Measurements from ENCODE around the gene GFPT1. TPM values are rescaled to one million over a fixed set of nuclear protein-coding genes. Genes with fewer than 3 reads are reported as not detected.
"Not testable (repeated sequence)": the region's sequence is repeated elsewhere in the genome, so short reads cannot be mapped to it uniquely, and the experiment has no call there.

The GFPT1 gene
- total and polyA plus RNA-seq, 9 donors = 6.9 to 39.5 (median 28.7) TPM

DNA sequence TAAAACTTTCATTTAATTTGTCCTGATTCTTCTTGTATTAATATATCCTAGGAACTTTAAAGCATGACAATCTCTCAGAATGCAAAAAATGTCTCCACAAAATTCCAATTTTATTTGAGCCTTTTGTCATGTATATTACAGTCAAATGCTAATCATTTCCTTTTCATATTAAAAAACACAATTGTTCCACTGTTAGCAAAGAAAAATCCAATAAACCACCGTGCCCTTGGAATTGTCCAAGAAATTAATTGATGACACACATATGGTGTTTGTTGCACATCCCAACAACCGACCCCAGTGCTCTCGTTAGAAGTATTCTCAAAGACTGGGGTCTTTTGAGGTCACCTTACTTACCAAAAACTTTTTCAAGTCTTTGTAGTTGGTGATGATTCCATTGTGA lies 28.1 kb downstream of the GFPT1 start:
- no peaks in the 10 kb centered on the region for H3K36me3 ChIP-seq
- H3K4me1 ChIP-seq (ENCODE audit: insufficient read depth) = no peaks in the 10 kb centered on the region
- no peak overlapping the region for H3K27ac ChIP-seq
- no peaks in the 10 kb centered on the region for H3K9me3 ChIP-seq
- no peaks in the 10 kb centered on the region for H3K27me3 ChIP-seq
- WGBS, 3 donors = 6 to 27% (median 21%) methylated on average over 3 of the region's 3 CpGs
- intact Hi-C loops (cut with DNase I) = no loop called here
- no peak overlapping the region for H3K4me3 ChIP-seq
- TF ChIP-seq EP300 (IDR thresholded peaks at IDR 0.05) (no peak), POLR2A (IDR thresholded peaks at IDR 0.05) (no peak)
- TF ChIP-seq, protein P1, sequence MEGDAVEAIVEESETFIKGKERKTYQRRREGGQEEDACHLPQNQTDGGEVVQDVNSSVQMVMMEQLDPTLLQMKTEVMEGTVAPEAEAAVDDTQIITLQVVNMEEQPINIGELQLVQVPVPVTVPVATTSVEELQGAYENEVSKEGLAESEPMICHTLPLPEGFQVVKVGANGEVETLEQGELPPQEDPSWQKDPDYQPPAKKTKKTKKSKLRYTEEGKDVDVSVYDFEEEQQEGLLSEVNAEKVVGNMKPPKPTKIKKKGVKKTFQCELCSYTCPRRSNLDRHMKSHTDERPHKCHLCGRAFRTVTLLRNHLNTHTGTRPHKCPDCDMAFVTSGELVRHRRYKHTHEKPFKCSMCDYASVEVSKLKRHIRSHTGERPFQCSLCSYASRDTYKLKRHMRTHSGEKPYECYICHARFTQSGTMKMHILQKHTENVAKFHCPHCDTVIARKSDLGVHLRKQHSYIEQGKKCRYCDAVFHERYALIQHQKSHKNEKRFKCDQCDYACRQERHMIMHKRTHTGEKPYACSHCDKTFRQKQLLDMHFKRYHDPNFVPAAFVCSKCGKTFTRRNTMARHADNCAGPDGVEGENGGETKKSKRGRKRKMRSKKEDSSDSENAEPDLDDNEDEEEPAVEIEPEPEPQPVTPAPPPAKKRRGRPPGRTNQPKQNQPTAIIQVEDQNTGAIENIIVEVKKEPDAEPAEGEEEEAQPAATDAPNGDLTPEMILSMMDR (IDR thresholded peaks at IDR 0.05) = no peak
- DNase-seq = no peak

DNA sequence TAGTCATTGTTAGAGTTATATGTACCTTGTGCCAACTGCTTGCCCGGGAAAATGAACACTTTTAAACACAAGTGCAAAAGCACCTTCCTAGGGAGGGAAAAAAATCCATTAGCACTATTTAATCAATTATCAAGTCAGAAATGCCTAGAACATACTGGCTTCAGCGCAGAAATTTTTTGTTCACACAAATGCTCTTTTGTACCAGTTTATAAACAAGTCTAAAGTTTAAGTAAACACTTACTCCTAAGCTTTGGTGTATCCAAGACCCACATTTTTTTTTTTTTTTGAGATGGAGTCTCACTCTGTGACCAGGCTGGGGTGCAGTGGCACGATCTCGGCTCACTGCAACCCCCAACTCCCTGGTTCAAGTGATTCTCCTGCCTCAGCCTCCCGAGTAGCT lies 30.6 kb downstream of the GFPT1 start:
- H3K36me3 ChIP-seq = no peaks in the 10 kb centered on the region
- no peak for DNase-seq
- 81 to 90% (median 85%) methylated on average over 5 of the region's 5 CpGs for WGBS, 3 donors
- no peak for TF ChIP-seq EP300 (IDR thresholded peaks at IDR 0.05)
- TF ChIP-seq POLR2A (IDR thresholded peaks at IDR 0.05) = no peak
- TF ChIP-seq, protein P1 (IDR thresholded peaks at IDR 0.05) = no peak
- no peaks in the 10 kb centered on the region for H3K4me1 ChIP-seq (ENCODE audit: insufficient read depth)
- no peak overlapping the region for H3K27ac ChIP-seq
- no peaks in the 10 kb centered on the region for H3K9me3 ChIP-seq
- intact Hi-C loops (cut with DNase I) = no loop called here
- H3K27me3 ChIP-seq = no peaks in the 10 kb centered on the region
- H3K4me3 ChIP-seq = no peak overlapping the region

GRCh38 chr2:69354976-69355375 lies 32.1 kb downstream of the GFPT1 start:
- WGBS, 3 donors = 72 to 82% (median 75%) methylated on average over 3 of the region's 3 CpGs
- H3K4me3 ChIP-seq; H3K9me3 ChIP-seq; H3K27ac ChIP-seq; H3K27me3 ChIP-seq; H3K4me1 ChIP-seq (ENCODE audit: insufficient read depth); intact Hi-C loops (cut with DNase I); DNase-seq; H3K36me3 ChIP-seq: not testable (repeated sequence)

DNA sequence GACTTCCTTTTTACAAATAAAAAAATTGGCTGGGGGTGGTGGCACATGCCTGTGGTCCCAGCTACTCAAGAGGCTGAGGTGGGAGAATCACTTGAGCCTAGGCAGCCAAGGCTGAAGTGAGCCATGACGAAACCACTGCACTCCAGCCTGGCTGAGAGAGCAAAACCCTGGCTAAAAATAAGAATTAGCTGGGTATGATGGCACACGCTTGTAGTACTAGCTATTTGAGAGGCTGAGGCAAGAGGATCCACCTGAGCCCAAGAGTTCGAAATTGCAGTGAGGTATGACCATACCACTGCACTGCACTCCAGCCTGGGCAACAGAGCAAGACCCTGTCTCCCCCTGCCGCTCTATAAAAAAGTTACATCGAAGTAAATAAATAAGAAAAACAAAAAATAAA lies 33.7 kb downstream of the GFPT1 start:
- Histone ChIP-seq H3K4me1 (ENCODE audit: insufficient read depth) (no peaks in the 10 kb centered on the region), H3K27me3 (no peaks in the 10 kb centered on the region), H3K36me3 (no peaks in the 10 kb centered on the region), H3K27ac (no peak overlapping the region), H3K9me3 (no peaks in the 10 kb centered on the region), H3K4me3 (no peak overlapping the region)
- TF ChIP-seq POLR2A (IDR thresholded peaks at IDR 0.05) (no peak), EP300 (IDR thresholded peaks at IDR 0.05) (no peak)
- TF ChIP-seq, protein P1 (IDR thresholded peaks at IDR 0.05) = no peak
- intact Hi-C loops (cut with DNase I) = no loop called here
- 94 to 97% (median 95%) methylated on average over 5 of the region's 5 CpGs for WGBS, 3 donors
- DNase-seq = no peak

- intact Hi-C loops (cut with DNase I) = no loop called here
- no peak overlapping the region for H3K4me3 ChIP-seq
- TF ChIP-seq, protein P1 (IDR thresholded peaks at IDR 0.05) = no peak
- no peak for TF ChIP-seq POLR2A (IDR thresholded peaks at IDR 0.05)
- TF ChIP-seq EP300 (IDR thresholded peaks at IDR 0.05) = no peak
- no peak for DNase-seq
- no peaks in the 10 kb centered on the region for H3K36me3 ChIP-seq
- H3K27ac ChIP-seq = no peak overlapping the region
- WGBS, 3 donors = 98% methylated on average over 1 of the region's 1 CpG
- H3K4me1 ChIP-seq (ENCODE audit: insufficient read depth) = no peaks in the 10 kb centered on the region
- no peaks in the 10 kb centered on the region for H3K9me3 ChIP-seq
- no peaks in the 10 kb centered on the region for H3K27me3 ChIP-seq
Measured at GRCh38 chr2:69348781-69349180, 38.2 kb downstream of the GFPT1 start.

Data from ovary (tissue), 9 donors.